Measurements from ENCODE around the gene BRIP1.

DNA sequence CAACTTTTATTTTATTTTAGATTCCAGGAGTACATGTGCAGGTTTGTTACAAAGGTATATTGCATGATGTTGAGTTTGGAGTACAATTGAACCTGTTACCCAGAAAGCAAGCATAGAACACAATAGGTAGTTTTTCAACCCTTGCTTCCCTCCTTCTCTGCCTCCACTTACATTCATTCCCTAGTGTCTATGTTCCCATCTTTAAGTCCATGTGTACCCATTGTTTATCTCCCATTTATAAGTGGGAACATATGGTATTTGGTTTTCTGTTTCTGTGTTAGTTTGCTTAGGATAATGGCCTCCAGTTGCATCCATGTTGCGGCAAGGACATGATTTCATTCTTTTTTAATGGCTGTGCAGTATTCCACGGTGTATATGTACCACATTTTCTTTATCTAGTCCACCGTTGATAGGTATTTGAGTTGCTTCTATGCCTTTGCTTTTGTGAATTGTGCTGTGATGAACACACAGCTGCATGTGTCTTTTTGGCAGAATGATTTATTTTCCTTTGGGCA is 158.3 kb downstream of the BRIP1 start:
- TF ChIP-seq, protein P1, sequence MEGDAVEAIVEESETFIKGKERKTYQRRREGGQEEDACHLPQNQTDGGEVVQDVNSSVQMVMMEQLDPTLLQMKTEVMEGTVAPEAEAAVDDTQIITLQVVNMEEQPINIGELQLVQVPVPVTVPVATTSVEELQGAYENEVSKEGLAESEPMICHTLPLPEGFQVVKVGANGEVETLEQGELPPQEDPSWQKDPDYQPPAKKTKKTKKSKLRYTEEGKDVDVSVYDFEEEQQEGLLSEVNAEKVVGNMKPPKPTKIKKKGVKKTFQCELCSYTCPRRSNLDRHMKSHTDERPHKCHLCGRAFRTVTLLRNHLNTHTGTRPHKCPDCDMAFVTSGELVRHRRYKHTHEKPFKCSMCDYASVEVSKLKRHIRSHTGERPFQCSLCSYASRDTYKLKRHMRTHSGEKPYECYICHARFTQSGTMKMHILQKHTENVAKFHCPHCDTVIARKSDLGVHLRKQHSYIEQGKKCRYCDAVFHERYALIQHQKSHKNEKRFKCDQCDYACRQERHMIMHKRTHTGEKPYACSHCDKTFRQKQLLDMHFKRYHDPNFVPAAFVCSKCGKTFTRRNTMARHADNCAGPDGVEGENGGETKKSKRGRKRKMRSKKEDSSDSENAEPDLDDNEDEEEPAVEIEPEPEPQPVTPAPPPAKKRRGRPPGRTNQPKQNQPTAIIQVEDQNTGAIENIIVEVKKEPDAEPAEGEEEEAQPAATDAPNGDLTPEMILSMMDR (IDR thresholded peaks at IDR 0.05), result no peak
- TF ChIP-seq POLR2A (IDR thresholded peaks at IDR 0.05) (no peak), POLR2AphosphoS5 (IDR thresholded peaks at IDR 0.05) (no peak)

All from prostate gland (tissue), 2 donors.